Activated T-helper 1 cell treated with anti-CD3 and anti-CD28 coated beads, Interleukin-12 subunit alpha, Interleukin-12 subunit beta, Interleukin-2, Interleukin-4 antibody, amounts not matched to agents 30 ng/mL and 10 ng/mL and 1 ng/mL, durations not matched to agents 14 hours and 24 hours and 36 hours (primary cell): ENCODE data around the gene ITGAX. TPM values are rescaled to one million over a fixed set of nuclear protein-coding genes. Genes with fewer than 3 reads are reported as not detected.

Experiments used
- DNase-seq: peaks from one replicate; pipeline ENCODE4 v3.0.0; 2021; ENCODE audit warnings: low spot score
- H3K27ac Mint-ChIP-seq: one replicate; pipeline ENCODE4 v1.8.0; 2021; ENCODE audit warnings: mild to moderate bottlenecking, mixed read lengths
- H3K27me3 Mint-ChIP-seq: one replicate; pipeline ENCODE4 v1.8.0; 2022; ENCODE audit warnings: mild to moderate bottlenecking, moderate library complexity, mixed read lengths; ENCODE audit not compliant: insufficient read depth
- H3K36me3 Mint-ChIP-seq: one replicate; pipeline ENCODE4 v1.8.0; 2021; ENCODE audit warnings: low read depth, mixed read lengths
- H3K4me1 Mint-ChIP-seq: one replicate; pipeline ENCODE4 v1.8.0; 2021; ENCODE audit warnings: low read depth, mixed read lengths
- H3K4me3 Mint-ChIP-seq: one replicate; pipeline ENCODE4 v1.8.0; 2021; ENCODE audit warnings: mild to moderate bottlenecking, moderate library complexity, mixed read lengths
- H3K9me3 Mint-ChIP-seq: one replicate; pipeline ENCODE4 v1.8.0; 2021; ENCODE audit warnings: mixed read lengths
- intact Hi-C: fragments of 100-400 bp; cut with micrococcal nuclease; formaldehyde crosslinking; loops from one replicate; pipeline ENCODE4 v1.15.1; 2024
- total RNA-seq: library from RNA; stranded (reverse); gene quantifications from 2 replicates; pipeline ENCODE4 v1.2.3, GENCODE V29; 2022

The ITGAX gene
- total RNA-seq, 1 donor from 2014 or later, result 63.8 TPM

DNA sequence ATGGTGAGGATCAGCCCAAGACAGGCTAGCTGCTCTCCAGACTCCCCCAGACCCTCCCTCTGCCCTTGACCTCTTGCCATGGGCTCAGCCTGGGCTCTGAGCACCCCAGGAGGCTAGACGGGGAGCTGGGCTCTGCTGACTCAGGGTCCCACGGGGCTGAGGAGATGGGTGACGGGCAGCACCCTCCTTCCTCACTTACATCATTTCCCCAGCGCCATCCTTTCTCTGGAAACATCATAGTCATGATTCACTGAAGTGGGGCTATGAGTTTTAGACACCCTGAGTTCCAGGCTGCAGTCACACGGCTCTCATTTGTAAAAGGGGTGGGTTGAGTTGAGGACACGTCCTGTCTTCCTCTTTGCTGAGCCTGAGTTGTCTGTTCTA, 3.0 kb upstream of the ITGAX start:
- Mint-ChIP-seq H3K4me3 (peak overlapping the region; percentile 37), H3K27me3 (peaks cover 2% of the 10 kb centered on the region), H3K4me1 (peaks cover 82% of the 10 kb centered on the region), H3K9me3 (peaks cover 5% of the 10 kb centered on the region), H3K36me3 (peaks cover 9% of the 10 kb centered on the region), H3K27ac (peak overlapping the region; percentile 83)
- intact Hi-C loops, result loop anchor here (5.0 to 10.0 kb wide), 3 partner anchors 47 to 277 kb away; partner anchors contain the start of genes BCKDK, ZNF646 and ZNF668
- DNase-seq, result no peak

DNA sequence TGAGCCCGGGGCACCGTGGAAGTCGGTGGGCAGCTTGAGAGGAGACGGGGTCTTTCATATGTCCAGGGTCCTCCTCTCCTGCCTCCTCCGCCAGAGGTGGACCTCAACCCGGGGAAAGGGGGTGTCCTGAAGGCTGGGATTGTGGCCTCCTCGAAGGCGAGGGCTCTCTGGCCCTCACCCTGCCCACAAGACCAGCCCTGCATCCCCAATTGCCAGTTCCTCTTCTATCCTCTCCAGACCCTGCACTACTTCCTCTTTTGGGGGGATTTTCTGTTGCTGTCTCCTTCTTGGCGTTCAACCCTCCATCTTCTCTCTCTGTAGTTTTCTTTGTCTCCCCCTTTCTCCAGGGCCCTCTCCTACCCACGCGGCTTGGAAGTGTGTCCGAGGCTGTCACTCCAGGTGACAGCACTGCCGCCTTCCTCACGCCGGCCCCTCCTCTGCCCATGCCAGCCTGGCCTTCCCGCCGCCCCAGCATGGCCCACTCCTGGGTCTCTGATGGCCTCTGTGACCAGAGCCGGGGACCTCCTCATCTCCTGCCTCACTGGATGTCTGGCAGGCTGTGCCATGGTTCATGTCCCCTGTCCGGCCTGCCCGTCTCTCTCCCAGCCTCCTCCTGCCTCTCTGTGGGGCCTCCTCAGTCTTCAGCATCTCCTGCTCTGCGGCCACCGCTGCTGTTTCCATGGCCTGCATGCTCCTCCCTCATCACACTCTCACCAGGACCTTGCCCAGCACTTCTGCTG, 2.4 kb upstream of the ITGAX start:
- Mint-ChIP-seq H3K4me3 (peak overlapping the region; percentile 55), H3K27ac (peak overlapping the region; percentile 89), H3K9me3 (peaks cover 5% of the 10 kb centered on the region), H3K36me3 (peaks cover 12% of the 10 kb centered on the region), H3K4me1 (peaks cover 82% of the 10 kb centered on the region), H3K27me3 (peaks cover 2% of the 10 kb centered on the region)
- intact Hi-C loops, result loop anchor here (5.0 to 10.0 kb wide), 3 partner anchors 48 to 278 kb away; partner anchors contain the start of genes BCKDK, ZNF646 and ZNF668
- no peak for DNase-seq

GRCh38 chr16:31355431-31356100, 590 bp downstream of the ITGAX start:
- Mint-ChIP-seq H3K27ac (peak overlapping the region; percentile 99), H3K9me3 (peaks cover 2% of the 10 kb centered on the region), H3K36me3 (peaks cover 19% of the 10 kb centered on the region), H3K4me1 (peaks cover 69% of the 10 kb centered on the region), H3K4me3 (peak overlapping the region; percentile 84), H3K27me3 (no peaks in the 10 kb centered on the region)
- DNase-seq, result no peak
- intact Hi-C loops, result loop anchor here (1.0 to 10.0 kb wide), 11 partner anchors 23 to 514 kb away; partner anchors contain the start of genes ARMC5, PYCARD, ZNF646 and ZNF668

- Mint-ChIP-seq H3K4me1 (peaks cover 71% of the 10 kb centered on the region), H3K9me3 (no peaks in the 10 kb centered on the region), H3K36me3 (peaks cover 23% of the 10 kb centered on the region), H3K27me3 (no peaks in the 10 kb centered on the region), H3K4me3 (peak overlapping the region; percentile 84), H3K27ac (peak overlapping the region; percentile 74)
- no peak for DNase-seq
- intact Hi-C loops, result loop anchor here (5.0 to 10.0 kb wide), 4 partner anchors 52 to 282 kb away; partner anchors contain the start of genes PYCARD, ZNF646 and ZNF668
Observed at GRCh38 chr16:31356566-31357323, 1.8 kb downstream of the ITGAX start.

DNA sequence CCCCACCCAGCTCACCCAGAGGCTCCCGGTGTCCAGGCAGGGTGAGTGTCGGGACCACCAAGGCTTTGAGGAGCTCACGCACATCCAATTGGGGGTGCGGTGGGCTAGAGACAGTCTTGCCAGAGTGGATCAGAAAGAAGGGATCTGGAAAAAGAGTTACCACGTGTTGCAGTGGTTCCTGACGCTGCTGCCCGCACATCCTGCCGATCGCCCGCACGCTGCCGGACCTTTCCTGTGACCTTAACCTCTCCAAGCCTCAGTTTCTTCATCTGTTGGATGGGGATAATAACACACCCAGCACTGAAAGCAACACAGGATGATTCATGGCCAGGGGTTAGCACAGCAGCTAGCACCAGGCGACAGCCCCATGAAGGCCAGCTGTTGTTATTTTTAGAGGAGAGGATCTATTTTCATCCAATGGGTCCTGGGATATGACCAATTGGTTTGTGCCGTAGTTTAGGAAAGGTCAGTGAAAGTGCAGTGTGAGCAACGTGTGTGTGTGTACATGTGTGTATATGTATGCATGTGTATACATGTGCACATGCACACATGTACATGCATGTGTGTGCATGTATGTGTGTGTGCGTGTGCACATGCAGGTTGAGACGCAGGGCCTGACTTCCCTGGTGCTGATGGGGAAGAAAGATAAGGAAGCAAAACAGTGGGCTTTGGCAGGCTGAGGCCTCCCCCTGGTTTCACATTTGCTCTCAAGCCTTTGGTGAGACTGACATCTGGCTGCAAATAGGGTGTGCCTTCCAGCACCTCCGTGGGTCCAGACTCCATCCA, 2.5 kb downstream of the ITGAX start:
- Mint-ChIP-seq H3K36me3 (peaks cover 23% of the 10 kb centered on the region), H3K4me1 (peaks cover 64% of the 10 kb centered on the region), H3K4me3 (peak overlapping the region; percentile 36), H3K27me3 (no peaks in the 10 kb centered on the region), H3K9me3 (no peaks in the 10 kb centered on the region), H3K27ac (peak overlapping the region; percentile 82)
- intact Hi-C loops, result loop anchor here (5.0 to 10.0 kb wide), 4 partner anchors 53 to 283 kb away; partner anchors contain the start of genes PYCARD, ZNF646 and ZNF668
- no peak for DNase-seq

GRCh38 chr16:31360251-31360650, 5.3 kb downstream of the ITGAX start:
- no peak for DNase-seq

DNA sequence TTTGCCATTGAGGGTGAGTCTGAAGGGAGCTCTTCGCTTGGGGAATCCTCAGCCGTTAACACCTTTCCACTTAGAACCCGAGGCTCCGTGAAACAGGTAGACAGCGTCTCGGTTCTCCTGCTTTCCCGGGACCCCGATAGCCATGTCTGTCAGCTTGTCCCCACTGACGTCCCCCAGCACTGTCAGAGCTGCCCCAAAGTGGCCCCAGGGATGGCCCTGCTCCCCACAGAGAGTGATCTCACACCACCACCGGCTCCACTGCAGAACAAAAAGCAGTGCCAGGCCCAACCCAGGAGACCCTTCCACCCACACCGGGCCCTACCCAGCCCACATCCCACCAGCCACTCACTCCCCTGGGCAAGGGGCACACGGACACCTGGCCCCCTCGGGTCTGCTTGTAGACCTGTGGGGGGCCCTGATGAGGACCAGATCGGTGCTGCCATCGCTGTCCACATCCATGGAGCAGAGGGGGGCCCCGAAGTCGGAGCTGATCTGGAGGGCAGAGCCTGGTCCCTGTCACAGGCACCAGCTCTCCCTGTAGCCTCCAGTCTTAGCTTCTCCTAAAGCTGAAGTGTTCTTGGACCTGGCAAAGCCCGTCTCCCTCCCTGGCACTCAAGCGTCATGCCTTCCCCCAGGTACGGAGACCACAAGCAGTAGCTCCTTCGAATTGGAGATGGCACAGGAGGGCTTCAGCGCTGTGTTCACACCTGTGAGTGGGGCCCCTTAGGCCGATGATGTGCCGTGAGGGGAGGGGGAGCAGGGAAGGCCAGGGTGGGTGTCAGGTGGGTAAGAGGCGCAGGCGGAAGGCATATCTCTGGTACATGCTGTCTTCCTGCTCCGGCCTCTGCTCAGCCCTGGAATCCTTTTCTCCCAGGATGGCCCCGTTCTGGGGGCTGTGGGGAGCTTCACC, 6.5 kb downstream of the ITGAX start:
- DNase-seq, result no peak
- H3K27ac Mint-ChIP-seq, result no peak overlapping the region
- intact Hi-C loops, result no loop called here

More at GRCh38 chr16:31360251-31360650, 5.3 kb downstream of the ITGAX start:
- Mint-ChIP-seq H3K36me3 (peaks cover 19% of the 10 kb centered on the region), H3K27ac (peak overlapping the region; percentile 40), H3K4me1 (peaks cover 57% of the 10 kb centered on the region), H3K27me3 (no peaks in the 10 kb centered on the region), H3K9me3 (no peaks in the 10 kb centered on the region), H3K4me3 (no peak overlapping the region)
- intact Hi-C loops, result no loop called here

DNA sequence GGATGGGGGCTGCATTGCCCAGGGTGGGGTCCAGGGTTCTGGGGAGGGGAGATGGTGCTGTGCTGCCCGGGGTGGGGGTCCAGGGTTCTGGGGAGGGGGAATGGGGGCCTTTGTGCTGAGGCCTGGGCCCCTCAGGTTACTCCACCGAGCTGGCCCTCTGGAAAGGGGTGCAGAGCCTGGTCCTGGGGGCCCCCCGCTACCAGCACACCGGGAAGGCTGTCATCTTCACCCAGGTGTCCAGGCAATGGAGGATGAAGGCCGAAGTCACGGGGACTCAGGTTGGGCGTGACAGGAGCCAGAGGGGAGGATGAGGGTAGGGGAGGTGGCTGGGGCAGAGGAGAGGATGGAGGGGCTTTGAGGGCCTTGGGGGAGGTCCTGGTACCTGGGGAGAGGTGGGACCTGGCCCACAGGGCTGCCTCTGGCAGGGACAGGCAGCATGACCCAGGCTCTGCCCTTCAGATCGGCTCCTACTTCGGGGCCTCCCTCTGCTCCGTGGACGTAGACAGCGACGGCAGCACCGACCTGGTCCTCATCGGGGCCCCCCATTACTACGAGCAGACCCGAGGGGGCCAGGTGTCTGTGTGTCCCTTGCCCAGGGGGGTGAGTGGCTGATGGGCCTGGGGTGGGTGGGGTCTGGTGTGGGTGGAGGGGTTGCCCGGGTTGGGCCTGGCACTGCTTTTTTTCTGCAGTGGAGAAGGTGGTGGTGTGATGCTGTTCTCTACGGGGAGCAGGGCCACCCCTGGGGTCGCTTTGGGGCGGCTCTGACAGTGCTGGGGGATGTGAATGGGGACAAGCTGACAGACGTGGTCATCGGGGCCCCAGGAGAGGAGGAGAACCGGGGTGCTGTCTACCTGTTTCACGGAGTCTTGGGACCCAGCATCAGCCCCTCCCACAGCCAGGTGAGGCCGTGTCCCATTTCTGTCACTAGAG, 7.8 kb downstream of the ITGAX start:
- intact Hi-C loops, result no loop called here
- Mint-ChIP-seq H3K4me1 (peaks cover 52% of the 10 kb centered on the region), H3K27me3 (no peaks in the 10 kb centered on the region), H3K36me3 (peaks cover 26% of the 10 kb centered on the region), H3K9me3 (no peaks in the 10 kb centered on the region), H3K27ac (no peak overlapping the region), H3K4me3 (no peak overlapping the region)
- no peak for DNase-seq

More for the DNA sequence above, 6.5 kb downstream of the ITGAX start:
- H3K27me3 Mint-ChIP-seq, result no peaks in the 10 kb centered on the region
- H3K9me3 Mint-ChIP-seq, result no peaks in the 10 kb centered on the region
- H3K4me3 Mint-ChIP-seq, result no peak overlapping the region
- peaks cover 51% of the 10 kb centered on the region for H3K4me1 Mint-ChIP-seq
- peaks cover 24% of the 10 kb centered on the region for H3K36me3 Mint-ChIP-seq

DNA sequence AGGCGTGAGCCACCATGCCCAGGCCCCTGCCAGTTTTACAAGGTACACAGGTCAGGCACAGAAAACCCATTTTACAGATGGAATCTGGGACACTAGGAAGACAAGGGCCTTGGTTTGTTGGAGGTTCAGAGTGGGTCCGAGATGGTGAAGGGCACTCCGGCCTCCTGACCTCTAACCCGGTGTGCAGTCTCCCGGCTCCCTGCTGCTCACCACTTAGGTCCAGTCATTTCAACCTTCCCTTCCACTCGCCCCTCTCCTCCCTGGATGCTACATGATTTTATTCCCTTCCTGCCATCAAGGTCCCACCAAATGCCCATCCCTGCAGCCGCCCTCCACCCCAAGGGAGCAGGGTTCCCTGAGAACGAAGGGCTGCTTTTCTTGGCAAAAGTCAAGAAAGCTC, 8.7 kb downstream of the ITGAX start:
- H3K4me3 Mint-ChIP-seq, result no peak overlapping the region
- no peak for DNase-seq
- H3K27me3 Mint-ChIP-seq, result no peaks in the 10 kb centered on the region
- intact Hi-C loops, result no loop called here
- no peaks in the 10 kb centered on the region for H3K9me3 Mint-ChIP-seq
- no peak overlapping the region for H3K27ac Mint-ChIP-seq
- H3K4me1 Mint-ChIP-seq, result peaks cover 52% of the 10 kb centered on the region
- H3K36me3 Mint-ChIP-seq, result peaks cover 27% of the 10 kb centered on the region

DNA sequence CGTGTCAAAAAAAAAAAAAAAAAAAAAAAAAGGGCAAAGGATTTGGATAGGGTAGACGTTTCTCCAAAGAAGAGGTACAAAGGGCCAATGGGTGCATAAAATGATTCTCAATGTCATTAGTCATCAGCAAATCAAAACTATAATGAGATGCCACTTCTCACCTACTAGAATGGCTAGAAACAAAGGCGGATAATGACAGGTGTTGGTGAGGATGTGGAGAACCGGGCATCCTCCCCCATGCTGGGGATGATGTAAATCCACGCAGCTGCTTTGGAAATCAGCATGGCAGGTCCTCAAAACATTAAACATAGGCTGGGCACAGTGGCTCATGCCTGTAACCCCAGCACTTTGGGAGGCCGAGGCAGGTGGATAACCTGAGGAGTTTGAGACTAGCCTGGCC, 9.4 kb downstream of the ITGAX start:
- Mint-ChIP-seq H3K36me3 (peaks cover 27% of the 10 kb centered on the region), H3K27me3 (no peaks in the 10 kb centered on the region), H3K27ac (no peak overlapping the region), H3K4me3 (no peak overlapping the region), H3K9me3 (no peaks in the 10 kb centered on the region), H3K4me1 (peaks cover 52% of the 10 kb centered on the region)
- intact Hi-C loops, result no loop called here
- no peak for DNase-seq
